CD4-positive, alpha-beta T cell treated with Interleukin-4 for 4 hours (primary cell): Measurements from ENCODE around the gene DDX6.
"Not testable (repeated sequence)": the region's sequence is repeated elsewhere in the genome, so short reads cannot be mapped to it uniquely, and the experiment has no call there.

Experiments used
- DNase-seq: peaks from one replicate; pipeline ENCODE4 v3.0.0-alpha.2; 2020

Gene DDX6

DNA sequence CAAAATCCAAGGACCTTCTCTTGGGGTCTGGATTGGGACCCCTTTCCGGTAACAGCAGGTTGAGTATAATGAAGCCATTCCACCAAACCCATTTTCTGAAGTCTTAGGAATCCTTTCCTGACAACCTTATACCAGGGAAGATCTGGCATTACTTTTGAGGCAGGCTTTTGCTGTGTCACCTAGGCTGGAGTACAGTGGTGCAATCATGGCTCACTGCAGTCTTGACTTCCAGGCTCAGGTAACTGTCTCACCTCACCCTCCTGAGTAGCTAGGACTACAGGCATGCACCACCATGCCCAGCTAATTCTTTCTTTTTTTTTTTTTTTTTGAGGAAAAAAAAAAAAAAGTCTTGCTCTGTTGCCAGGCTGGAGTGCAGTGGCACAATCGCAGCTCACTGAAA, 55.8 kb downstream of the DDX6 start:
- no peak for DNase-seq

DNA sequence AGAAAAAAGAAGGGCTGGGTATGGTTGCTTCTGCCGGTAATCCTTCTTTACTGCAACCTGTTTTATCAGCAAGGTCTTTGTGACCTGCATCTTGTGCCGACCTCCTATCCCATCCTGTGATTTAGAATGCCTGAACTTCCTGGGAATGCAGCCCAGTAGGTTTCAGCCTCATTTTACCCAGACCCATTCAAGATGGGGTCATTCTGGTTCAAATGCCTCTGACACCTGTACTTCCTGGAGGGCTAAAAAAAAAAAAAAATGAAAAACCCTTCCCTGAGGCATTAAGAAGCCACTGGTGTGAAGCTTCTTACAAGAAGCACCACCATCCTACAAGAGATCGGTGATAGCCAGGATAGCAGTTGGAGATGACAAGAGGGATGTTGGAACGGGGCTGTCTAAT, 56.9 kb downstream of the DDX6 start:
- no peak for DNase-seq

- not testable (repeated sequence) for DNase-seq
Observed at GRCh38 chr11:118729753-118730152, 61.2 kb downstream of the DDX6 start.

- DNase-seq, result not testable (repeated sequence)
Observed at GRCh38 chr11:118728112-118728511, 62.9 kb downstream of the DDX6 start.

DNA sequence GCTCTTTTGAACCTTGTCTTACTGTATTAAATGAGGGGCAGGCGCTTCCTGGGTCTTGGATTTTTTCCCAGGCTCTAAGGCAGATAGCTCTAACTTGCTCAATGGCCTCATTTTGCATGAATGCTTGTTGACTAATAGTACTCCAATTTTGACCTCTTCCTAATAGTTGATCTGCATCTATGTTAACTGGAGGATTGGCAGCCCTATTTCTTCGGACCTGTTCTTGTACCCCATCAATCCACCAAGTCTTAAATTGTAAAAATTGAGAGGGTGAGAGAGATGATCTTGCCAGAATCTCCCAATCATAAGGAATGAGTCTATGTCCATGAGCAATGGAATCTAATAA, 63.3 kb downstream of the DDX6 start:
- DNase-seq, result not testable (repeated sequence)

- not testable (repeated sequence) for DNase-seq
Observed at GRCh38 chr11:118727001-118727720, 63.8 kb downstream of the DDX6 start.

DNA sequence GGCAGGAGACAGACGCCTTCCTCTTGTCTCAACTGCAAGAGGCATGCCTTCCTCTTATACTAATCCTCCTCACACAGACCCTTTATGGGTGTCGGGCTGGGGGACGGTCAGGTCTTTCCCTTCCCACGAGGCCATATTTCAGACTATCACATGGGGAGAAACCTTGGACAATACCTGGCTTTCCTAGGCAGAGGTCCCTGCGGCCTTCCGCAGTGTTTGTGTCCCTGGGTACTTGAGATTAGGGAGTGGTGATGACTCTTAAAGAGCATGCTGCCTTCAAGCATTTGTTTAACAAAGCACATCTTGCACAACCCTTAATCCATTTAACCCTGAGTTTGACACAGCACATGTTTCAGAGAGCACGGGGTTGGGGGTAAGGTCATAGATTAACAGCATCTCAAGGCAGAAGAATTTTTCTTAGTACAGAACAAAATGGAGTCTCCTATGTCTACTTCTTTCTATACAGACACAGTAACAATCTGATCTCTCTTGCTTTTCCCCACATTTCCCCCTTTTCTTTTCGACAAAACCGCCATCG, 69.4 kb downstream of the DDX6 start:
- not testable (repeated sequence) for DNase-seq

DNA sequence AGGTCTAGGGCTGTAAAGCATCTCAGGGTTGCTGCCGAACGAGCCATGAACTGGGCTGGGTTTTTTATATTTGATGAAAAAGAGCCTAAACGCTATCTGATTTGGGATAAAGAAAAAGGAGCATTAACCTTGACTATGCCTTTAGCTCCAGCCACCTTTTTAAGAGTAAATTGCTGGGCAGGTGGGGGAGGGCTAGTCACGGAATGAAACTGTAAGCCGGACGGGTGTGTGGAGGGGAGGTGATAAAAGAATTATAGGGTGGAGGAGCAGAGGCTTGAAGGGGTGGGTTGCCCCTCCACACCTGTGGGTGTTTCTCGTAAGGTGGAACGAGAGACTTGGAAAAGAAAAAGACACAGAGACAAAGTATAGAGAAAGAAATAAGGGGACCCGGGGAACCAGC, 70.2 kb downstream of the DDX6 start:
- not testable (repeated sequence) for DNase-seq

- not testable (repeated sequence) for DNase-seq
Observed at GRCh38 chr11:118720078-118720477, 70.9 kb downstream of the DDX6 start.

DNA sequence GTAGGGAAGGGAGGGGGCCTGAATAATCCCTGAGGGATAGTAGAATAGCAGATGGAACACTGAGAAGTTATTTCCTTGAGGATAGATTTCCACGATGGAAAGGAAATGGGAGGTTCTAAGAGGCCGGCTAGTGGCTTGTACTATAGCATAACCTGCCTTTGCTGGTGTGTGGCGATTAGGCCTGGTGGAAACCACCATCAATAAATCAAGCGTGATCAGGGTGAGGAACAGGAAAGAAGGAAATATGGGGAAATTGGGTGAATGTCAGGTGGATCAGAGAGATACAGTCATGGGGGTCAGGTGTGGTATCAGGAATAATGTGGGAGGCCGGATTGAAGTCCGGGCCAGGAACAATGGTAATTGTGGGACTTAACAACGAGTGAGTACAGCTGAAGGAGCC, 72.4 kb downstream of the DDX6 start:
- not testable (repeated sequence) for DNase-seq

GRCh38 chr11:118717733-118718132, 73.2 kb downstream of the DDX6 start:
- DNase-seq, result not testable (repeated sequence)

- DNase-seq, result not testable (repeated sequence)
Observed at GRCh38 chr11:118717221-118717620, 73.7 kb downstream of the DDX6 start.

DNA sequence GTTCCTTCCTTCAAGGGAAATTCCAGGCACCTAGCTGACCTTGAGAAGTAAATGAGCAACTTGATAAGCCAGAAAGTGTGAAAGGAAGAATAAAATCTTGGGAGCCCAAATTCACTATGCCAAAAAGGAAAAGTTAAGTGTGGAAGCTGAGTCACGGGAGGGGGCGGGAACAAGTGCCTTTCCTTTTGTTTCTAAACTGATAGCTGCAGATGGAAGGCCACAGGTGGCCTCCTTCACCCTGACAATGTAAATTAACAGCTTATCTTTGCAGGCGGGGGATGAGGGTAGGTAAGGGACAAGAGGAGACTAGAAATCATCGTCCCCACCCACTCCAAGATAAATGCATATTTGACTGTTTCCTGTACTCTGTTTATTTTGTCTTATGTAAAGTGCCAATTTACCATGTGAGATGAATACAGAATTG, 75.1 kb downstream of the DDX6 start:
- no peak for DNase-seq

DNA sequence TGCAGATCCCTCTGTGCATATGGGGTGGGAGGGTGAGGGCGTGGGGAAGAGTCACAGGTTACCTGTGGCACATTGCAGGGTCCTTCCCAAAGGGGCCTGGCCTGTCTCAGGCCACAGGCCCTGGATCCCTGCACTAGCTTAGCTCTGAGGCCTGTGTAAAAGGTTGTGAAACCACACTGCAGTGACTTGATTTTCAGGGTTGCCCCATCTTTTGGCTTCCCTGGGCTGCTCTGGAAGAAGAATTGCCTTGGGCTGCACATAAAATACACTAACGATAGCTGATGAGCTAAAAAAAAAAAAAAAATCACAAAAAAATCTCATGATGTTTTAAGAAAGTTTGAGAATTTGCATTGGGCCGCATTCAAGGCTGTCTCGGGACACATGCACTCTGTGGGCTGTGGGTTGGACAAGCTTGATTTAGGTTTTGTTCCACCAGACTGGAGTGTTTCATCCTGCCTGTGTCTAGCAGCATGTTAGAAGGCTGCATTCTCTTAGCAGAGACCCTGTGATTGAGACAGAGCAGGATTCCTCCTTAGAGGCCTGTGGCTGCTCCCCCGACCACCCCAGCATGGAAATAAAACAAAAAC, 75.6 kb downstream of the DDX6 start:
- DNase-seq, result no peak

DNA sequence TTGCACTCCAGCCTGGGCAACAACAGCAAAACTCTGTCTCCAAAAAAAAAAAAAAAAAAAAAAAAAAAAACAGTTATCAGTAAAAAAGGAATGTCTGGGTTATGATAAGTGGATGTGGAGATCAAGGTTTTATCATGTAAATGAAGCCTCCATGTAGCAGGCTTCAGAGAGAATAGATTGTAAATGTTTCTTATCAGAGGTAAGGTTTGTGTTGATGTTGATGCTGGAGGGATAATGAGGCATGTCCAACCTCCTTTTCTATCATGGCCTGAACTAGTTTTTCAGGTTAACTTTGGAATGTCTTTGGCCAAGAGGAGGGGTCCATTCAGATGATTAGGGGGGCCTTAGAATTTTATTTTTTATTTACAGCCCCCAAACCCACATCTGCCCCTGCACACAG, 76.1 kb downstream of the DDX6 start:
- DNase-seq, result no peak

GRCh38 chr11:118714416-118714815, 76.5 kb downstream of the DDX6 start:
- DNase-seq, result not testable (repeated sequence)

- DNase-seq, result no peak
Observed at GRCh38 chr11:118708296-118708695, 82.7 kb downstream of the DDX6 start.

DNA sequence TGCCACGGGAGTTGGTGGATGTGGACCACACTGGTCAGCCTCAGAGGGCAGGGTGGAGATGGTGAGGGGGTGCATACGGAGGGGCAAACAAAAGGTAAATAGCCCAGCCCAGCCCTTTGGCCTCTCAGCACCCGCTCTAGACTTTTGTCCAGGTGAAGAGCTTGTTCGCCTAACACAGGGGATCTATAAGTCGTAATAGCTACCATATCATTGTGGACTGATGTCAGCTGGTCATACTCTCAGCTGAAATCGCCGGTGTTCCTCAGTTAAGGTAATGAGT, 84.5 kb downstream of the DDX6 start:
- DNase-seq, result no peak

- no peak for DNase-seq
Observed at GRCh38 chr11:118705791-118706545, 85.0 kb downstream of the DDX6 start.

DNA sequence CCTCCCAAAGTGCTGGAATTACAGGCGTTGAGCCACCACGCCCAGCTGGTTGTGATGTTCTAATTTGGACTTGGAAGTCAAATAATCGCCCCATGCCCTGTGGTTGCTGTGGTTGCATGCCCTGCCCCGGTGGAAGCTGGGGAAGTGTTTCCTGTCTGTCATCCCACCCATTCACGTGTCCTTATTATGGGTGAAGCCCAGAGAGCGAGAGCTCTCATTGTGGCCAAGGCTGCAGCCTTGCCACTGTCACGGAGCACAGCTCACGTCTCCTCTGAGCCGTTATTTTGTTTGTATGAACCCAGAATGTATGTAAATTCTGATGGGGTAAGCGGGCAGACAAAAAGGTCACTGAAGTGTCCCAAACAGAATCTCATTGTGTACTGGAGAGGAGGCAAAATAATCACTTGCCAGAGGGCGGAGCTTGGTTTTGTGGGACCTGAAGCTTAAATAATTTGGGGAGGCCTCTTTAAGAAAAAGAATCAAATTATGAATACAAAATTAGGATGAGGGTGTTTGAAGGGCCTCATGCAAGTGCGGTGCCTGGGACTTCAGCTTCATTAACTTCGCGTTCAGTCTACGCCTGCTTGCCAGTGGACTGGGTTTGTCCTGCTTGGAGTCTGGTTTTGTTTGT, 85.7 kb downstream of the DDX6 start:
- DNase-seq, result peak; percentile 62

DNA sequence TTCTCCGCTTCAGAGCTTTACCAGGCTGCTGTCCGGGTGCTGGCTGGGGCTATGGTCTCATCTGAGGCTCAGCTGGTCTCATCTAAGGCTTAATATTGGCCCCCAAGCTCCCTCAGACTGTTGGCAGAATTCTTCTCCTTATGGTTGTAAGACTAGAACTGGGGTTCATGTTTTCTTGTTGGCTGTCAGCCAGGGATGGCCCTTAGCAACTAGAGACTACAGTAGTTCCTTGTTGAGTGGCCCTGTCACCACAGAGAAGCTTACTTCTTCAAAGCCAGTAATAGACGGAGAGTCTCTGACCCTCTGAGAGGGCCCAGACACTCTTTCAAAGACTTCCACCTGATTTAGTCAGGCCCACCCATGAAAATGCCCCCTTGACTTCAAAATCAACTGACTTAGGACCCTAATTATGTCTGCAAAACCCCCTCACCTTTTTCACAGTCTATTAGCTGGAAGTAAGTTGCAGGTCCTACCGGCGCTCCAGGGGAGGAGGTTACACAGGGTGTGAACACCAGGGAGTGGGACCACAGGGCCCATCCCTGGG, 87.3 kb downstream of the DDX6 start:
- no peak for DNase-seq

GRCh38 chr11:118699506-118700220, 91.3 kb downstream of the DDX6 start:
- DNase-seq, result peak; percentile 87
